NCI-H1694 treated with DMSO at 0.1 percent for 48 hours (cell line): ENCODE data around the gene ICE2.

Source experiments
- DNase-seq: peaks from one replicate; lab custom pipeline; 2025; lab: John Stamatoyannopoulos, UW

Gene ICE2

GRCh38 chr15:60496853-60497252 lies 17.9 kb upstream of the ICE2 start:
- no peak for DNase-seq

DNA sequence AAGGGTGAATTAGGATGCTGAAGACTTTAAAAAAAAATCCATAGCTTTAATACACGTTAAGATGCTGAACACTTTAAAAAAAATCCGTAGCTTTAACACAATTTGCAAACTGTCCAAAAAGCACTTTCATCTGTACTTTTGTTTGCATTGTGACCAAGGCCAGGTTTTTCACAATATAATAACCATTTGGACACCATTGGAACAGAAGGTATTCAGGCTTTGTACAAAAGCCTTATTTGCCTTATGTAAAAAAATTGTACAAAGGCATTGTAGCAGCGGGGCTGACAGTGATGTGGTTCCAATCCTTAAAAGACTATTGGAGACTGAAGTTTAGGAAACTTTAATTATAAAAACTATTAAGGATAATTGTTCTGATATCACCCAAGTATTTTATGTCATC lies 15.2 kb upstream of the ICE2 start:
- DNase-seq, result no peak

- no peak for DNase-seq
Measured at GRCh38 chr15:60493166-60493565, 14.2 kb upstream of the ICE2 start.

DNA sequence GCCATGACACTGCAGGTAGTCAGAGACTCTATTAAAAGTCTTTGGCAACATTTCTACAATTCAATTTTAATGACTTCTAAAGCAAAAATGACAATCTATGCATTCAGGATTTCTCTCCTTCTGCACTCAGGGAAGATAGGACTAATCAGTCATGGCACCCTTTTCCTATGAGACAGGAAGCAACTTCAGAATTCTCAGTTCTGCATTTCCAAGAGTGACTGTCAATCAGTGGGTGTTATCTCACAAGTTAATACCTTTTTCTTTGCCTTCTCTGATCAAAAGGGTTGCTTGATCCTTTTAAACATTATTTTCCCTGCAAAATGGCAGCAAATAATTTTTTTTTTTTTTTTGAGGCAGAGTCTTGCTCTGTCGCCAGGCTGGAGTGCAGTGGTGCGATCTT lies 7.8 kb upstream of the ICE2 start:
- no peak for DNase-seq

- no peak for DNase-seq
Measured at GRCh38 chr15:60485365-60486055, 6.6 kb upstream of the ICE2 start.

GRCh38 chr15:60483042-60483441 lies 4.1 kb upstream of the ICE2 start:
- no peak for DNase-seq

DNA sequence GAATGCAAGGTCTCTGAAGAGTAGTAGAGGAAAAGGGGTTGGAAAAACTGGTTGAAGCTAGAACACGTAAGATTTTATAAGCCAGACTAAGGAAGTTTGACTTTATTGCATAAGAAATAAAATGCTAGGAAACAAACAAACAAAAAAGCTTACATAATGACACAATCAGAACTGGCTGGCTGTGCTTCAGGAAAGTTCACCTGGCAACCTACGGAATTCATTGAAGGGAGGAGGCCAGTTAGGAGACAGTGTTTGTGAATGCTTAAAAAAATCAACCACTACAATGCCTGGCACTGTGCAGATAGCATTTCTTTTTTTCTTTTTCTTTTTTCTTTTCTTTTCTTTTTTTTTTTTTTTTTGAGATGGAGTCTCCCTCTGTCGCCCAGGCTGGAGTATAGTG lies 1.9 kb upstream of the ICE2 start:
- no peak for DNase-seq

DNA sequence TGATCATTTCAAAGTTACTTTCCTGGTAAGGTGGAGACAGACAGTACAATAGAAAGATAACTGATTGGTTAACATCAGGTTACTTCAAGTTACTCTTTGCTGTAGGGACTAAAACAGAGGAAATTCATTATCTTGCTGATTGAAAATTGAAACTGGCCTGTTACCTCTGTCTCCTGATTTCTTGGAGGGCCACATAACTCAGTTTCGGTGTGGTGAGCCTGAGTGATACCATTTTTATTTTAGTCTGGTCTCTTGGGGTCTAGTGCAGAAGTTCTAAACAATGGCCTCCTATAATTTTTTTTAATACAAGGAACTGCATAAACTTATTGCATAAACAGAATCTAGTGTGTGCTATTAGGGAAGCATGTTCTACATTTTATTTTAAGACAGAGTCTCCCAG lies 1.2 kb upstream of the ICE2 start:
- no peak for DNase-seq

DNA sequence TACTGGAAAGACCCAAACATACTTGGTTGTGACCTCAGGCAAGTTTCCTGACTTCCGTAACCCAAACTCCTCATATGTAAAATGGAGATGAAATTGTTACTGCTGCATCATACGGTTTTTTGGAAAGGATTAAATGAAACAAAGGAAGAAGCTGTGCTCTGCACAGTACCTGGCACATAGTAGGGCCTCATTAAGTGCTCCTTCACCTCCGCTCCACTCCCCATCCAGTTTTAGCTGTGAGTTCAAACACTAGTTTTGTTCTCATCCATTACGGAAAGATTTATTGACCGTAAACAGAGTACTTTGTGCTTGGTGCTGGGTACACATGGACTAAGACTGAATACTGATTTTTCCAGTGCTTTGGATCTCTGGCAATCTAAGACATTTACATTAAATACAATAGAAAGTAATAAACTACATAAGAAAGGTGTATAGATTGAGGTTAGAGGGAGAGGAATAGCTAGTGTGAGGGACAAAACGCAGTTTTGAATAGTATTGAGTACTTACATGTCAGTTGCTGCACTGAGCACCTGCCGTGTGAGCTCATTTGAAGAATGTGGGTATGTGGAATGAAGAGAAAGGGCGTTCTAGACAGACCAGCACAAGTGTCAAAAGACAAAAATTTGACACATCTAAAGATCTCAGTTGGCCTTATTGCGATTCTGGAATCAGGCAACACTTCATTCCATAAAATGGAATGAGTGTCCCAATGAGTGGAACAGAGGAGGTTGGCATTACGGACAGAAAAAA lies 594 bp upstream of the ICE2 start:
- no peak for DNase-seq

- no peak for DNase-seq
Measured at GRCh38 chr15:60477916-60478565, 901 bp downstream of the ICE2 start.

DNA sequence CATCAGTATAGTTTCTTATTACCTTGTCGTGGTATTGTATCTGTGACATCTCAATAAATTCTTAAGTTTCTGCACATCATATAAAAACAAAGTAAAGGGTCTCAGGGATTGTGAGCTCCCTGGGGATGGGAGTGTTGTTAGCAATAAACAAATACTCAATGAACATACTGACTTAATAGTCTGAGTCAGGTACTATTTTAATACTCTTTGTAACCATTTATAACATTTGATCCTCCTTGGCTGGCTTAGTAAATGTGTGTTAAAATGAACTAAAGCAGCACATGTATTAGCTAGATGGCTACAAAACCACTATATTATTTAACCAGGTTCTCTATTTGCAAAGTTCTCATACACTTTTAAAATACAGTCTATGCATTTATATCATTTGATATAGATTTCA lies 1.8 kb downstream of the ICE2 start:
- no peak for DNase-seq

DNA sequence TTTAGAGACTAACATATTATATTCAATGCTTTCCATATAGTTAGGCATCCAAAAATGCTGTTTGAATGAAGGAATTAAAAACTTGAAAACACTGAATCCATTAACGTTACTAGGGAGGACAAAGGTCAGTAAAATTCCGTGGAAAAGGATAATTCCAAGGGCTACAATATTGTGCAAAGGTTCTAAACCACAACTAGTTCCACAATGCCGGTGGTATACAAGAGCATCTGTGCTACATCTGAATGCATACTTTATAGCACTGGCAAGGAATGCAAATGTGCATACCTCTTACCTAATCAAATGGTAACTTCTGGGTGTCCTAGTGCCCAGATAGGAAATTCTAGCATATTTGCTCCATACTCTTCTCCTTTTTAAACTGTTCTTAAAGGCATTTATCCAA lies 2.2 kb downstream of the ICE2 start:
- DNase-seq, result no peak

DNA sequence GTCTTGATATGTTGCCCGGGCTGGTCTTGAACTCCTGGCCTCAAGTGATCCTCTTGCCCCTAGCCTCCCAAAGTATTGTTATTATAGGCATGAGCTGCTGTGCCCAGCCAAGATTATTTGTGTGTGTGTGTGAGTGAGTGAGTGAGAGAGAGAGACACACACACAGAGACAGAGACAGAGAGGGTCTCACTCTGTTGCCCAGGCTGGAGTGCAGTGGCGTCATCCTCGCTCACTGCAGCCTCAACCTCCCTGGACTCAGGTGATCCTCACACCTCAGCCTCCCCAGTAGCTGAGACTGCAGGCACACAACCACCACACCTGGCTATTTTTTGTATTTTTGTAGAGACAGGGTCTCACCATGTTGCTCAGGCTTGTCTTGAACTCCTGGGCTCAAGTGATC lies 5.8 kb downstream of the ICE2 start:
- no peak for DNase-seq

DNA sequence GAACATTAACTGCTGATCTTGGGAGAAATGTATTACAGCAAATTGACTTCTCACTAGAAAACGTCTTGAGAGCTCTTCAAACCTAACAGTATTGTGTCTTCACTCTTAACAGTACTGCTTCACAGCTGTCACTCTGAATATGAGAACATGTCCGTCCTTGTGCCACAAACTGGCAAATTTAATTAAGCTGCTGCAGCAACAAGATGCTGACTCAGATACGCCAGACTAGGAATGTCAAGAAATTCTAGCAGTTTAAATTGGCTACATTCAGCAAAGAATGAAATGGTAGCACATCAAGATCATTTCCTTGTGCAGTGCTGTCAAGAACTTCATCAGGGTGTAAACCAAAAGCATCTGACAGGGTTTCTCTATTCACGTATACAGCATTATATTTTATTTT lies 7.6 kb downstream of the ICE2 start:
- no peak for DNase-seq

GRCh38 chr15:60469893-60470641 lies 8.9 kb downstream of the ICE2 start:
- no peak for DNase-seq

- no peak for DNase-seq
Measured at GRCh38 chr15:60464836-60465630, 13.9 kb downstream of the ICE2 start.

- DNase-seq, result no peak
Measured at GRCh38 chr15:60462027-60462426, 16.9 kb downstream of the ICE2 start.

- no peak for DNase-seq
Measured at GRCh38 chr15:60460931-60461330, 18.0 kb downstream of the ICE2 start.

DNA sequence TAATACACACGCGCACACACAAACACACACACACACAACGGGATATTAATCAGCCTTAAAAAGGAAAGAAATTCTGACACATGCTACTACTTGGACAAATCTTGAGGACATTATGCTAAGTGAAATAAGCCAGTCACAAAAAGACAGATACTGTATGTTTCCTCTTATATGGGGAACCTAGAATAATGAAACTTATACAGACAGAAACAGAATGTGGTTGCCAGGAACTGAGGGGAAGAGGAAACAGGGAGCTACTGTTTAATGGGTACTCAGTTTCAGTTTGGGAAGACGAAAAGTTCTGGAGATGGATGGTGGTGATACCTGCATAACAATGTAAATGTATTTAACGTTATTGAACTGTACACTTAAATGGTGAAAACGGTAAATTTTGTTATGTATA lies 20.2 kb downstream of the ICE2 start:
- no peak for DNase-seq

DNA sequence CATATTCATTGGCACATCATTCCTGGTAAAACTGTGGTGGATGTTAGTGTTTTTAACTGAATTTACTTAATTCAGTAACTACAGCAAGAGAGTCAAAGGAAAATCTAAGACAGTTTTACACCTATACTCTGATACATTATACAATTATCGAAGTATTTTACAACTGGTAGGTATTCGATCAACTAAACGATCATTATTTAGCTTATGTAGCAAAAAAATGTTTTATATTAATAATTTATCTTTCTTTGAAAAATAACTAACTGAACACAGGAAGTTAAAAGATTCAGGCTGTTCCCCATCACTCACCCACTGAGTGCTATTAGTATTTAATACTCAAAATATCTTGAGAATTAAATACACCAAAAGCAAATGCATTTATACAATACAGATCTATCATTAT lies 21.0 kb downstream of the ICE2 start:
- DNase-seq, result no peak

DNA sequence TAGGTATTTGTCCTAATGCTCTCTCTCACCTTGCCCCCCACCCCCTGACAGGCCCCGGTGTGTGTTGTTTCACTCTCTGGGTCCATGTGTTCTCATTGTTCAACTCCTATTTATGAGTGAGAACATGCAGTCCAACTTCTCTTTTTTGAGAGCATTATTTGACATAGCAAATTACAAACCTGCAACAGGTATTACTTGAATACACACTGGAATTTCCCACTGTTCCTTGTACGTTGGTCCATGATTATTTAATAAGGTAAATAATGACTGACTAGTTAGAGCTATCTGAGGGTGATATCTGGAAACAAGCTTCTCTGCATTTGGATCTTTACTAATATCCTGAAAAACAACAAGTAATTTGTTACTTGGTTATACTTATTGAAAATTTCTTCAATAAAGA lies 24.1 kb downstream of the ICE2 start:
- no peak for DNase-seq
